CD14-positive monocyte (primary cell): ENCODE results near the gene SLC26A11. TPM values are rescaled to one million over a fixed set of nuclear protein-coding genes. Genes with fewer than 3 reads are reported as not detected.

ENCODE experiments used
- DNase-seq, 3 donors: peaks; one replicate each; pipeline ENCODE4 v3.0.0-alpha.2; 2011 to 2022
- H2AFZ ChIP-seq: 2 replicates; pipeline ENCODE4 v1.6.0; 2012; ENCODE audit warnings: mild to moderate bottlenecking, low read depth, low read length, inconsistent platforms; ENCODE audit not compliant: insufficient read depth, poor library complexity, severe bottlenecking
- H3K27ac ChIP-seq, 2 donors: 1 replicate in 1 of 2; 2 replicates in 1 of 2; pipeline ENCODE4 v1.5.1; 2012 to 2013; ENCODE audit warnings: low read length in 2 of 2, control low read depth in 1 of 2, inconsistent platforms in 1 of 2, low read depth in 1 of 2, mild to moderate bottlenecking in 1 of 2
- H3K27me3 ChIP-seq, 2 donors: one replicate each; pipeline versions ENCODE4 v1.6.0 to v1.6.1; 2011 to 2013; ENCODE audit warnings: low read length in 2 of 2; ENCODE audit not compliant: control insufficient read depth in 2 of 2, insufficient read depth in 2 of 2
- H3K36me3 ChIP-seq, 2 donors: replicated peaks in 1 of 2; 1 replicate in 1 of 2; 2 replicates in 1 of 2; pipeline versions ENCODE4 v1.5.1 to v1.6.1; 2012 to 2013; ENCODE audit warnings: low read length in 2 of 2, control low read depth in 1 of 2, inconsistent platforms in 1 of 2, mild to moderate bottlenecking in 1 of 2; ENCODE audit not compliant: insufficient read depth in 2 of 2, control insufficient read depth in 1 of 2
- H3K4me1 ChIP-seq, 2 donors: 1 replicate in 1 of 2; 2 replicates in 1 of 2; pipeline versions ENCODE4 v1.5.1 to v1.6.1; 2012 to 2013; ENCODE audit warnings: low read length in 2 of 2, control low read depth in 1 of 2, inconsistent platforms in 1 of 2, mild to moderate bottlenecking in 1 of 2, moderate library complexity in 1 of 2; ENCODE audit not compliant: insufficient read depth in 2 of 2, control insufficient read depth in 1 of 2
- H3K4me2 ChIP-seq: replicated peaks from 2 replicates; pipeline ENCODE3; 2012; ENCODE audit warnings: low read length, moderate library complexity, mild to moderate bottlenecking; ENCODE audit not compliant: poor library complexity, severe bottlenecking; ENCODE audit errors: extremely low read depth
- H3K4me3 ChIP-seq, 3 experiments: fragments of 200-600 bp in 1 of 3; sonication (generic) in 1 of 3; replicated peaks in 1 of 3; 1 replicate in 2 of 3; 2 replicates in 1 of 3; pipeline ENCODE4 v1.5.1; 2011 to 2013; ENCODE audit warnings: low read length in 3 of 3, mild to moderate bottlenecking in 3 of 3, control low read depth in 2 of 3, low read depth in 2 of 3, inconsistent platforms in 1 of 3, moderate library complexity in 1 of 3
- H3K79me2 ChIP-seq: 2 replicates; pipeline ENCODE4 v1.6.0; 2012; ENCODE audit warnings: mild to moderate bottlenecking, control low read depth, inconsistent platforms, low read length, moderate library complexity; ENCODE audit not compliant: insufficient read depth
- H3K9ac ChIP-seq: 2 replicates; pipeline ENCODE4 v1.6.0; 2017; ENCODE audit warnings: low read length, mild to moderate bottlenecking; ENCODE audit not compliant: insufficient read depth, poor library complexity, severe bottlenecking
- H3K9me3 ChIP-seq, 2 donors: replicated peaks in 1 of 2; 1 replicate in 1 of 2; 2 replicates in 1 of 2; pipeline versions ENCODE4 v1.5.1 to v1.6.1; 2012 to 2013; ENCODE audit warnings: low read length in 2 of 2, control low read depth in 1 of 2; ENCODE audit not compliant: control insufficient read depth in 1 of 2, insufficient read depth in 1 of 2
- H4K20me1 ChIP-seq: 2 replicates; pipeline ENCODE4 v1.6.0; 2012; ENCODE audit warnings: mild to moderate bottlenecking, low read length, control low read depth, moderate library complexity; ENCODE audit not compliant: insufficient read depth
- H3K27ac Mint-ChIP-seq, 7 donors: one replicate each; pipeline ENCODE4 v1.8.0; 2020; ENCODE audit warnings: mild to moderate bottlenecking in 7 of 7, mixed read lengths in 7 of 7, moderate library complexity in 6 of 7, inconsistent platforms in 2 of 7
- H3K27me3 Mint-ChIP-seq, 3 donors: one replicate each; pipeline ENCODE4 v1.8.0; 2021 to 2022; ENCODE audit warnings: low read depth in 3 of 3, mild to moderate bottlenecking in 3 of 3, mixed read lengths in 3 of 3, moderate library complexity in 3 of 3, inconsistent platforms in 1 of 3
- H3K36me3 Mint-ChIP-seq, 2 donors: one replicate each; pipeline ENCODE4 v1.8.0; 2020; ENCODE audit warnings: mixed read lengths in 2 of 2, inconsistent platforms in 1 of 2, mild to moderate bottlenecking in 1 of 2
- H3K4me1 Mint-ChIP-seq: one replicate; pipeline ENCODE4 v1.8.0; 2020; ENCODE audit warnings: mild to moderate bottlenecking, mixed read lengths
- H3K4me3 Mint-ChIP-seq, 2 donors: one replicate each; pipeline ENCODE4 v1.8.0; 2020; ENCODE audit warnings: mild to moderate bottlenecking in 2 of 2, mixed read lengths in 2 of 2, moderate library complexity in 1 of 2
- H3K9me3 Mint-ChIP-seq, 7 donors: one replicate each; pipeline ENCODE4 v1.8.0; 2020 to 2022; ENCODE audit warnings: mixed read lengths in 7 of 7, mild to moderate bottlenecking in 6 of 7, moderate library complexity in 6 of 7, inconsistent platforms in 2 of 7
- WGBS: methylation state at CpG from one replicate; pipeline ENCODE4 v1.1.5; 2013; ENCODE audit warnings: missing lambda C conversion rate; ENCODE audit not compliant: insufficient coverage; 5-methylcytosine and 5-hydroxymethylcytosine counted together
- intact Hi-C, 2 donors: fragments of 100-400 bp; cut with micrococcal nuclease; formaldehyde crosslinking; loops; one replicate each; pipeline versions ENCODE4 v1.15.0 to v1.15.1; 2023
- polyA plus RNA-seq, 3 donors: library from polyadenylated mRNA; depleted of rRNA in 1 of 3; unstranded in 2 of 3; stranded (reverse) in 1 of 3; fragments of 300-500 nt in 2 of 3; fragments of >200 nt in 1 of 3; fragmentation: Illumina TruSeq in 2 of 3; gene quantifications; 1 replicate in 2 of 3; 2 replicates in 1 of 3; pipeline ENCODE4 v1.2.3, GENCODE V29; 2012 to 2021
- TF ChIP-seq, protein P1 (sequence below): fragments of 200-600 bp; IDR thresholded peaks from one replicate; pipeline ENCODE4 v1.8.0; 2022; ENCODE audit warnings: antibody characterized with exemption, mild to moderate bottlenecking

Gene SLC26A11
- polyA plus RNA-seq, 3 donors, result 1.8 to 29.7 (median 2.6) TPM

DNA sequence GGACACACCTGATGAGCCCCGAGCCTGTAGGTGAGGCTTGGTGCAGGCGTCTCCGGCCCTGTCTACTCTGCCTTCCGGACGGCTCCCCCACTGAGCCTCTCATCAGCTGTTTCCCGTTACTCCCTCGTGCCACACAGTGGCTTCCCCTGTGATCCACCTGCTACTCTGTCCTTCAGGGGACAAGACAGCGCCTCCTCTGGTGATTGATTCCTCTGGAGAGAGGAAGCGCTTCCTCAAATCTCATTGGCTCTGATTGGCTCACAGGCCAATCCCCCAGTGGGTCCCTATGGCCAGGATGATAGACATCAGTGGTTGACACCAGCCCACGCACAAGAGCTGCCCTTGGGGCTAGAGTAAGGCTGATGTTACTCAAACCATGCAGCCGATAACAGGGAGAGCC lies 64.4 kb downstream of the SLC26A11 start:
- Histone ChIP-seq H3K9me3 (no peaks in the 10 kb centered on the region), H3K4me2 (no peak overlapping the region), H3K4me3 (no peak overlapping the region), H3K79me2 (peaks cover 36% of the 10 kb centered on the region), H3K36me3 (peaks cover 62 to 88% of the 10 kb centered on the region in 2 donors), H3K4me1 (peaks cover 13 to 27% of the 10 kb centered on the region in 2 donors), H2AFZ (no peak overlapping the region), H3K9ac (no peak overlapping the region), H3K27ac (no peak overlapping the region), H4K20me1 (peaks cover 99% of the 10 kb centered on the region), H3K27me3 (no peaks in the 10 kb centered on the region)
- Mint-ChIP-seq H3K4me3 (no peak overlapping the region), H3K4me1 (peaks cover 29% of the 10 kb centered on the region), H3K9me3 (peaks cover 0 to 2% (median 0%) of the 10 kb centered on the region in 7 donors), H3K36me3 (peaks cover 46 to 86% of the 10 kb centered on the region in 2 donors), H3K27ac (peak overlapping the region in 1 of 7 donors; percentile 10), H3K27me3 (peaks cover 0 to 3% (median 0%) of the 10 kb centered on the region in 3 donors)
- TF ChIP-seq, protein P1, sequence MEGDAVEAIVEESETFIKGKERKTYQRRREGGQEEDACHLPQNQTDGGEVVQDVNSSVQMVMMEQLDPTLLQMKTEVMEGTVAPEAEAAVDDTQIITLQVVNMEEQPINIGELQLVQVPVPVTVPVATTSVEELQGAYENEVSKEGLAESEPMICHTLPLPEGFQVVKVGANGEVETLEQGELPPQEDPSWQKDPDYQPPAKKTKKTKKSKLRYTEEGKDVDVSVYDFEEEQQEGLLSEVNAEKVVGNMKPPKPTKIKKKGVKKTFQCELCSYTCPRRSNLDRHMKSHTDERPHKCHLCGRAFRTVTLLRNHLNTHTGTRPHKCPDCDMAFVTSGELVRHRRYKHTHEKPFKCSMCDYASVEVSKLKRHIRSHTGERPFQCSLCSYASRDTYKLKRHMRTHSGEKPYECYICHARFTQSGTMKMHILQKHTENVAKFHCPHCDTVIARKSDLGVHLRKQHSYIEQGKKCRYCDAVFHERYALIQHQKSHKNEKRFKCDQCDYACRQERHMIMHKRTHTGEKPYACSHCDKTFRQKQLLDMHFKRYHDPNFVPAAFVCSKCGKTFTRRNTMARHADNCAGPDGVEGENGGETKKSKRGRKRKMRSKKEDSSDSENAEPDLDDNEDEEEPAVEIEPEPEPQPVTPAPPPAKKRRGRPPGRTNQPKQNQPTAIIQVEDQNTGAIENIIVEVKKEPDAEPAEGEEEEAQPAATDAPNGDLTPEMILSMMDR, result no peak
- DNase-seq, result no peak
- 82% methylated on average over 11 of the region's 11 CpGs for WGBS
- intact Hi-C loops, result no loop called here

DNA sequence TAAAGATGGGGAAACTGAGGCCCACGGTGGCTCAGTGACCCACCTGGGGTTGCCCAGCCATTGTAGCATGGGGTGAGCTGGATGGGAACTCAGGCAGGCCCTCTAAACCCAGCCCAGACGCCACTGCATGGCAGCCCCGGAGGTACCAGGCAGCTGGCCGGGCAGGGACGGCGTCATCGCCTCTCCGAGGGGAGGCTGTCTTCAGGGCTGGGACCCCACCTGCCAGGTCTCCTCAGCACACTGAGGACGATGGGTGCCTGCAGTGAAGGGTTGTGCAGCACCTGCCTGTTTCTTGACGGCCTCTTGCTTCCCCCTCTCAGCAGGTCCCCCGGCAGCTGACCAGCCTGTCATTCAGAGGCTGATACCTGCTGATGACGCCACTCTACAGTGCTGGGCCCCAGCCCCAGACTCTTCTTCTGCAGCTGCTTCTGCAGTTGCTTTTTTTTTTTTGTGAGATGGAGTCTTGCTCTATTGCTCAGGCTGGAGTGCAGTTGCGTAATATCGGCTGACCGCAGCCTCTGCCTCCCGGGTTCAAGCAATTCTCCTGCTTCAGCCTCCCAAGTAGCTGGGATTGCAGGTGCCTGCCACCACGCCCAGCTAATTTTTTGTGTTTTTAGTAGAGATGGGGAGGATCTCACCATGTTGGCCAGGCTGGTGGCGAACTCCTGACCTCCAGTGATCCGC lies 65.2 kb downstream of the SLC26A11 start:
- Histone ChIP-seq H3K9ac (no peak overlapping the region), H3K79me2 (peaks cover 32% of the 10 kb centered on the region), H2AFZ (no peak overlapping the region), H3K9me3 (no peaks in the 10 kb centered on the region), H4K20me1 (peaks cover 99% of the 10 kb centered on the region), H3K27me3 (no peaks in the 10 kb centered on the region), H3K4me1 (peaks cover 13 to 27% of the 10 kb centered on the region in 2 donors), H3K4me3 (no peak overlapping the region), H3K36me3 (peaks cover 62 to 88% of the 10 kb centered on the region in 2 donors), H3K27ac (no peak overlapping the region), H3K4me2 (no peak overlapping the region)
- TF ChIP-seq, protein P1, result no peak
- no peak for DNase-seq
- Mint-ChIP-seq H3K27me3 (peaks cover 0 to 2% (median under 1%) of the 10 kb centered on the region in 3 donors), H3K9me3 (peaks cover 0 to 2% (median 0%) of the 10 kb centered on the region in 7 donors), H3K4me3 (no peak overlapping the region), H3K36me3 (peaks cover 46 to 86% of the 10 kb centered on the region in 2 donors), H3K4me1 (peaks cover 29% of the 10 kb centered on the region), H3K27ac (no peak overlapping the region)
- WGBS, result 86% methylated on average over 11 of the region's 19 CpGs
- intact Hi-C loops, result no loop called here
